ENCODE measurements around the gene MRPL55. TPM values are rescaled to one million over a fixed set of nuclear protein-coding genes. Genes with fewer than 3 reads are reported as not detected.

Gene MRPL55
- polyA plus RNA-seq, 1 experiment: 80.8 TPM

GRCh38 chr1:228079013-228079412 lies 30.1 kb downstream of the MRPL55 start:
- POLR2A ChIA-PET: no interaction called here
- H3K36me3 ChIP-seq (ENCODE audit: control insufficient read depth, insufficient read depth, low read length): peaks cover 2% of the 10 kb centered on the region; the same call in 1 of the 2 replicates
- no peak overlapping the region for H3K4me3 ChIP-seq (ENCODE audit: low read depth, low read length)
- no peak for TF ChIP-seq CTCF (IDR thresholded peaks at IDR 0.05; ENCODE audit: insufficient read depth, low read depth, low read length)
- CTCF ChIA-PET: interaction anchor here (3.4 kb wide), 1 partner anchor 79 kb away, joined by 12 read pairs; no protein-coding TSS in a partner anchor
- no peaks in the 10 kb centered on the region for H3K27me3 ChIP-seq (ENCODE audit: control insufficient read depth, insufficient read depth, low read length)
- no peak for DNase-seq (ENCODE audit: low read depth)

GRCh38 chr1:228077565-228078330 lies 31.4 kb downstream of the MRPL55 start:
- ChIA-PET POLR2A (no interaction called here), CTCF (interaction anchor here (1.3 to 3.4 kb wide), 2 partner anchors 71 to 78 kb away, joined by 3 to 12 read pairs; partner anchors contain the start of gene WNT3A)
- Histone ChIP-seq H3K4me3 (ENCODE audit: low read depth, low read length) (no peak overlapping the region), H3K36me3 (ENCODE audit: control insufficient read depth, insufficient read depth, low read length) (no peaks in the 10 kb centered on the region), H3K27me3 (ENCODE audit: control insufficient read depth, insufficient read depth, low read length) (no peaks in the 10 kb centered on the region)
- no peak for TF ChIP-seq CTCF (IDR thresholded peaks at IDR 0.05; ENCODE audit: insufficient read depth, low read depth, low read length)
- no peak for DNase-seq (ENCODE audit: low read depth)

GRCh38 chr1:228076796-228077430 lies 32.2 kb downstream of the MRPL55 start:
- POLR2A ChIA-PET: no interaction called here
- Histone ChIP-seq H3K27me3 (ENCODE audit: control insufficient read depth, insufficient read depth, low read length) (no peaks in the 10 kb centered on the region), H3K4me3 (ENCODE audit: low read depth, low read length) (no peak overlapping the region), H3K36me3 (ENCODE audit: control insufficient read depth, insufficient read depth, low read length) (no peaks in the 10 kb centered on the region)
- no peak for TF ChIP-seq CTCF (IDR thresholded peaks at IDR 0.05; ENCODE audit: insufficient read depth, low read depth, low read length)
- CTCF ChIA-PET: interaction anchor here (3.4 kb wide), 1 partner anchor 77 kb away, joined by 12 read pairs; no protein-coding TSS in a partner anchor
- no peak for DNase-seq (ENCODE audit: low read depth)

GRCh38 chr1:228075801-228076271 lies 33.3 kb downstream of the MRPL55 start:
- H3K27me3 ChIP-seq (ENCODE audit: control insufficient read depth, insufficient read depth, low read length): no peaks in the 10 kb centered on the region
- H3K36me3 ChIP-seq (ENCODE audit: control insufficient read depth, insufficient read depth, low read length): no peaks in the 10 kb centered on the region
- H3K4me3 ChIP-seq (ENCODE audit: low read depth, low read length): no peak overlapping the region
- no peak for TF ChIP-seq CTCF (IDR thresholded peaks at IDR 0.05; ENCODE audit: insufficient read depth, low read depth, low read length)
- POLR2A ChIA-PET: no interaction called here
- CTCF ChIA-PET: interaction anchor here (3.4 kb wide), 1 partner anchor 76 kb away, joined by 12 read pairs; no protein-coding TSS in a partner anchor
- no peak for DNase-seq (ENCODE audit: low read depth)
